SK-N-MC (cell line): Measurements from ENCODE around the gene BCL11B.

Experiments used
- DNase-seq: peaks from one replicate; pipeline ENCODE4 v3.0.0-alpha.2; 2011; ENCODE audit warnings: low read depth, low spot score
- H3K27ac ChIP-seq: fragments of 200-600 bp; sonication (generic); 2 replicates; pipeline ENCODE4 v1.5.1; 2016; ENCODE audit warnings: mixed run types
- H3K36me3 ChIP-seq: fragments of 200-600 bp; sonication (generic); 2 replicates; pipeline ENCODE4 v1.6.1; 2017; ENCODE audit warnings: antibody characterized with exemption, low read length, mixed read lengths; ENCODE audit not compliant: insufficient read depth
- H3K4me3 ChIP-seq: fragments of 200-600 bp; sonication (generic); 2 replicates; pipeline ENCODE4 v1.5.1; 2016
- H3K9ac ChIP-seq: fragments of 200-600 bp; sonication (generic); 2 replicates; pipeline ENCODE4 v1.8.0; 2017; ENCODE audit warnings: mixed run types, mixed read lengths; ENCODE audit not compliant: insufficient read length
- H3K9me3 ChIP-seq: fragments of 200-600 bp; sonication (generic); 2 replicates; pipeline ENCODE4 v1.6.1; 2017; ENCODE audit warnings: low read depth, mild to moderate bottlenecking, antibody characterized with exemption, low read length, moderate library complexity, mixed read lengths
- EZH2 ChIP-seq: fragments of 200-600 bp; sonication (generic); IDR thresholded peaks from one replicate; pipeline ENCODE4 v1.6.1; 2017; ENCODE audit warnings: antibody characterized with exemption
- FOXP2 ChIP-seq: optimal IDR thresholded peaks from 2 replicates; pipeline ENCODE3; 2011; ENCODE audit warnings: mild to moderate bottlenecking, moderate library complexity; ENCODE audit not compliant: insufficient read depth; ENCODE audit errors: extremely low read length, control extremely low read depth
- POLR2AphosphoS5 ChIP-seq: IDR thresholded peaks from 2 replicates; pipeline ENCODE4 v1.6.1; 2012; ENCODE audit warnings: mild to moderate bottlenecking, low read depth, low read length, borderline replicate concordance

The BCL11B gene

GRCh38 chr14:99280066-99280731 is 8.2 kb upstream of the BCL11B start:
- TF ChIP-seq POLR2AphosphoS5 (no peak), FOXP2 (no peak), EZH2 (no peak)
- no peak overlapping the region for H3K27ac ChIP-seq
- H3K9ac ChIP-seq = no peak overlapping the region
- no peak for DNase-seq
- no peaks in the 10 kb centered on the region for H3K36me3 ChIP-seq
- H3K4me3 ChIP-seq = no peak overlapping the region
- no peaks in the 10 kb centered on the region for H3K9me3 ChIP-seq

- Histone ChIP-seq H3K9me3 (no peaks in the 10 kb centered on the region), H3K9ac (no peak overlapping the region), H3K27ac (no peak overlapping the region), H3K36me3 (no peaks in the 10 kb centered on the region), H3K4me3 (no peak overlapping the region)
- TF ChIP-seq FOXP2 (no peak), POLR2AphosphoS5 (no peak), EZH2 (no peak)
- DNase-seq = no peak
These were observed 6.8 kb upstream of the BCL11B start for GRCh38 chr14:99278836-99279235.

- TF ChIP-seq EZH2 (no peak), FOXP2 (no peak), POLR2AphosphoS5 (no peak)
- Histone ChIP-seq H3K9me3 (no peaks in the 10 kb centered on the region), H3K36me3 (no peaks in the 10 kb centered on the region), H3K4me3 (no peak overlapping the region), H3K9ac (no peak overlapping the region), H3K27ac (no peak overlapping the region)
- DNase-seq = no peak
These were observed 5.5 kb upstream of the BCL11B start for GRCh38 chr14:99277530-99277929.

GRCh38 chr14:99276482-99276881 is 4.5 kb upstream of the BCL11B start:
- no peaks in the 10 kb centered on the region for H3K9me3 ChIP-seq
- peak overlapping the region; percentile 83 for H3K27ac ChIP-seq
- H3K9ac ChIP-seq = no peak overlapping the region
- no peaks in the 10 kb centered on the region for H3K36me3 ChIP-seq
- H3K4me3 ChIP-seq = peak overlapping the region; percentile 42
- TF ChIP-seq FOXP2 (no peak), EZH2 (no peak), POLR2AphosphoS5 (no peak)
- no peak for DNase-seq

GRCh38 chr14:99275222-99275584 is 3.2 kb upstream of the BCL11B start:
- TF ChIP-seq EZH2 (no peak), POLR2AphosphoS5 (no peak)
- Histone ChIP-seq H3K9ac (peak overlapping the region; percentile 64), H3K4me3 (peak overlapping the region; percentile 83), H3K27ac (peak overlapping the region; percentile 83), H3K9me3 (no peaks in the 10 kb centered on the region), H3K36me3 (no peaks in the 10 kb centered on the region)
- DNase-seq = no peak

GRCh38 chr14:99274346-99275221 is 2.6 kb upstream of the BCL11B start:
- Histone ChIP-seq H3K27ac (peak overlapping the region; percentile 96), H3K9ac (peak overlapping the region; percentile 69), H3K9me3 (no peaks in the 10 kb centered on the region), H3K4me3 (peak overlapping the region; percentile 83), H3K36me3 (no peaks in the 10 kb centered on the region)
- TF ChIP-seq EZH2 (no peak), FOXP2 (peak; percentile 27)
- DNase-seq = no peak

- DNase-seq = no peak
- Histone ChIP-seq H3K4me3 (peak overlapping the region; percentile 83), H3K9me3 (no peaks in the 10 kb centered on the region), H3K9ac (peak overlapping the region; percentile 69), H3K27ac (peak overlapping the region; percentile 96), H3K36me3 (peaks cover 6% of the 10 kb centered on the region)
- TF ChIP-seq FOXP2 (no peak), POLR2AphosphoS5 (no peak), EZH2 (no peak)
These were observed 1.9 kb upstream of the BCL11B start for GRCh38 chr14:99273766-99274345.

- peak overlapping the region; percentile 83 for H3K4me3 ChIP-seq
- peak; percentile 64 for DNase-seq
- peak overlapping the region; percentile 96 for H3K27ac ChIP-seq
These were observed 1.1 kb upstream of the BCL11B start for GRCh38 chr14:99272899-99273765.

More at GRCh38 chr14:99272899-99273765, 1.1 kb upstream of the BCL11B start:
- H3K36me3 ChIP-seq = peaks cover 13% of the 10 kb centered on the region
- no peaks in the 10 kb centered on the region for H3K9me3 ChIP-seq
- TF ChIP-seq POLR2AphosphoS5 (0 out of 2 replicates have a peak, but pooled peaks have one; percentile 58), FOXP2 (peak; percentile 35), EZH2 (no peak)
- H3K9ac ChIP-seq = peak overlapping the region; percentile 69
